HG03280 (cell line): Measurements from ENCODE around the gene NGB.
"Not testable (repeated sequence)": the region's sequence is repeated elsewhere in the genome, so short reads cannot be mapped to it uniquely, and the experiment has no call there.

ENCODE experiments used
- ATAC-seq: cut with Tn5 transposase; IDR thresholded peaks from one replicate; pipeline ENCODE4 v1.9.1; 2021; ENCODE audit warnings: mild to moderate bottlenecking, moderate library complexity; ENCODE audit not compliant: unreplicated experiment

Gene NGB

DNA sequence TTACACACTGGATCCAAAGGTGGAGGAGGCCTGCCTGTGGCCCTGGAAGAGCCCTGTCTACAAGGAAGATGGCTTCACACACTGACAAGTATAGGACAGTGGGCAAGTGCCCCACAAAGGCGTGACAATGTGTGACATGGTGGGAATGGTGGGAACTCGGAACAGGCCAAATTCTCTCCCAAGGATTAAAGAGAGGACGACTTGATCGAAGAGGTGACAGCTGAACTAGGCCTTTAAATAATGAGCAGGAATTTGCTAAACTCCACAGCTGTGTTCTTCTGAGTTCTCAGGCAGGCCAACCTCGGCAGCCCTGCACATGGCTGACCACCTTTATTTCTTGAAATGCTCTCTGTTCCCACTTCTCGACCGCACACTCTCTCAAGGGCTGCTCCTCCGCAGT, 25.9 kb upstream of the NGB start:
- ATAC-seq, result no peak

DNA sequence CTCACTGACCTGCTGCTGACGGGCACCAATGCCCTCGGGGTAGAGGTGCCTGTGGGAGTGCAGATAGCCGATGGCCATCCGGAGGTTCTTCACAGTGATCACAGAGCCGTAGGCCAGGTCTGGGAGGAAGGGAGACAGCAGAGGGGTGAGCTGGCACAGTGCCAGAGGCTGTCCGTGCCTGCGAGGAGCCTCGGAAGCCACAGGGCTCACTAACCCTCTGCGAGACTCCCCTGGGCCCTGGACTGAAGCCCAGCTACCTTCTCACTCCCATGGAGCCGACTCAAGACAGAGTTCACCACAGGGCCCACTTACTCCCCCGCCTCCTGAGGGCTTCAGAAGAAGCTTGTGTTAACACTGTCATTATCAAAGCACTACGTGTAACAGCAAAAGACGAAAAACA, 25.1 kb upstream of the NGB start:
- no peak for ATAC-seq

- ATAC-seq, result no peak
Measured at GRCh38 chr14:77290705-77291104, 19.7 kb upstream of the NGB start.

GRCh38 chr14:77286576-77286975, 15.6 kb upstream of the NGB start:
- ATAC-seq, result no peak

DNA sequence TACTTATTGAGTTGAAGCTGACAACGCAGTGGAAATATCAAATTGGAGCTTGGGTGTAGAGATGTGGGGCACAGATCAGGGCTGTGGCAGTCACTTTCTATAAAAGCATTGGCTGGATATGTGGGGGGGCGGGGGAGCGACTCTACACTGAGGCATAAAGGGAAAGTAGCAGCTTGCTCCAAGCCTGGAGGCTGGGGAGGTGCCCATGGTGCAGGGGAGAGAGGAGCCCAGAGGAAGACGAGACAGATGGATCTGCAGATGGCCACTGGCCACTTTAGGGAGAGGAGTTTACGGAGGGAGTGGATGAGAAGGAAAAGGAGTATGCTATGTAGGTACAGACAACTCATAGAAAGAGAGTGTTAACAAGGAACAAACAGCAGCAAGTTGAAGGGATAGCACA, 13.5 kb upstream of the NGB start:
- no peak for ATAC-seq

- ATAC-seq, result no peak
Measured at GRCh38 chr14:77284066-77284465, 13.1 kb upstream of the NGB start.

DNA sequence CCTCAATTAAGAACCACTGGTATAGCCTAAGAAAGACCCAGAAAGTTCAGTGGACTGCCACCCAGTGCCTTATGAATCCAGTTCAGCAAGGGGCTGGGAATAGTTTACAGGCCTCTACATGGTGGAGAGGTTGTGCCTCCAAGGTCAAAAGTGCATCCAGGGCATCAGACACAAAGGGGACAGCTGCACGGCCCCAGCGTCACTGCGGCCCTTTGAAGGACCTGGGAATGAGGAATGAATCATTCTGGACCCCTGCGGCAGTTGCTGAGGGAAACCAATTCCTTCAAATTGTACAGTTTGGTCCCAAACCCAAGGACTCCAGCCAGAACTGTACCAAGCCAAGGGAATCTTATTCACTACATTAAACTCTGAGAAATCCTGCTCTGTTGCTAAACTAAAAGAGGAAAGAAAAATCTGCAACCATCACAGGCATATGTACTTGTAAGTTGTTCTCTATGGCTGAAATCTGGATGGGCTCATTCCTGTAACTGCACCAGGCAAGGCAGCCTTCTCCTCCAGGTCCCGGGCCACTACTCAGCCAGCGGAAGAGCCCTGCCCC, 10.9 kb upstream of the NGB start:
- no peak for ATAC-seq

DNA sequence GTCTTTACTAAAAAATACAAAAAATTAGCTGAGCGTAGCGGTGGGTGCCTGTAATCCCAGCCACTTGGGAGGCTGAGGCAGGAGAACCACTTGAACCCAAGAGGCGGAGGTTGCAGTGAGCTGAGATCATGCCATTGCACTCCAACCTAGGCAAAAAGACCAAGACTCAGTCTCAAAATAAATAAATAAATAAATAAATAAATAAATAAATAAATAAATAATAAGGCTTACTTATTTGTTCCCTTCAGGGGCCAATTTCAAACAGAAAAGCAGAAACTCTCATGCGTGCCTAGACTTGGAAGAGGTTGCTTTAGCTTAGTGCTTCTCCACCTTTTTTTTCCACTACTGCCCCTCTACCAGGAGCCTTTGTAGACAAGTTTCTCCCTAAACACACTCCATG, 9.9 kb upstream of the NGB start:
- ATAC-seq, result not testable (repeated sequence)

GRCh38 chr14:77279719-77280118, 8.7 kb upstream of the NGB start:
- no peak for ATAC-seq

GRCh38 chr14:77278461-77279230, 7.6 kb upstream of the NGB start:
- no peak for ATAC-seq

GRCh38 chr14:77276959-77277358, 6.0 kb upstream of the NGB start:
- ATAC-seq, result no peak

DNA sequence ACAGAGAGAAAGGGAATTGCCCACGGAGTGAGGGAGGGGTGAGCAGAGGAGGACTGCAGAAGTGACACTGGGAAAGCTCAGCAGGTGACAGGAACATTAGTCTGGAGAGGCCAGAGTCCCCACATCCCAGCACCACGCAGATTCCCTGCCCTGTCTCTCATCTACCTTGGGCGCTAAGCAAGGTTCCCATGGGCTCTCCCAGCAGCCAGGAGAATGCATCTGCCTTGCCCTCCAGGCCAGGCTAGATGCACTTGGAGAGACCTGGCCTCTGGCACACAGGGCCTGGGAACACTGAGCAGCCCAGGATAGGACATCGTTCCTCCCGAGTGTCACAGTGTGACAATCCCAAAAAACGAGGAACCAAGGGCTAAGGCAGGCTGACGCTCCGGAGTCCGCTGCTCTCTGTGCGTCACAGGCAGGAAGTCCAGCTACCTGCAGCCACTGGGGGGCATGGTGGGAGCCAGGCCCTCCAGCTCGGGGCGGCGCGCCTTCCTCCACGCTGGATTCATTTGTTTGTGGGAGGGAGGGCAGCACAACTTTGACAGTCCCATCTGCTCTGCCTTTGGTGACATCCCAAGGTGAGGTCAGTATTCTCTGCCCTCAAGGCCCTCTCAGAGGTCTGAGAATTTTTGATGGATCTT, 5.4 kb upstream of the NGB start:
- ATAC-seq, result no peak

- ATAC-seq, result no peak
Measured at GRCh38 chr14:77275601-77276017, 4.6 kb upstream of the NGB start.

GRCh38 chr14:77275041-77275580, 4.1 kb upstream of the NGB start:
- ATAC-seq, result no peak

DNA sequence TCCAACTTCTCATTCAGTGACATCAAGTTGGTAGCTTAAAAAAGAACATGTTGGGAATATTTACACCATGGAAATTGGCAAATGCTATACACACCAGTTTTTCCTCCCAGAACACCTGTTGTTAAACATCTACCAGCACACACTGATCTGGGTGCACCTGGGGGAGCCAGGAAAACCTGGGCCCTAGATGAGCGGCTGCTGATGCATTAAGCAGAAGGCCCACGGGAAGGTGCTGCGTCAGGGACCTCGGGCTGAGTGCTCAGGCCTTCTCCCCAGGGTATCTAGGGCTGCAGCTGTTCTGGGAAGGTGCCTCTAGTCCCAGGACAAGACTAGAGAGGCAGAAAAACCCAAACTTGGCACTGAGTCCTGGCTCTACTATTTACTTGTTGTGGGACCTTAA, 2.8 kb upstream of the NGB start:
- no peak for ATAC-seq

DNA sequence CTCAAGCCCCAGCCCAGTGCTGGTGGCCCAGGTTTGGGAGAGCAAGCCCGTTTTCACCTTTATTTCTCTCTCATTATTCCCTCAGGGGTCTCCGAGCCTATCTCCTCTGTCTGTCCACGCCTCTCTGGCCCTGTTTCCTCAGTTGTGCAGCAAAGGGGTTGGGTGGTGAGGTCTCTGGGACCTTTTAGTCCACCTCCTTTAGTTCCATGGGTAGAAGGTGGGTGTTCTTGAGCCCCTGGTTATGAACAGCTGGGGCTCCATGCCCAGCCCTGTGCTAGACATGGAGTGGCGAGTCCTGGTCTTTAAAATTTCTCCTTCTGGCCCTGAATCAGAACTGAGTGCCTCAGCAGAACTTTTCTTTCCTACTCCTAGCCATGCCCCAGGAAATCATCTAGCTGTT, 1.3 kb upstream of the NGB start:
- no peak for ATAC-seq

GRCh38 chr14:77270361-77271112, 469 bp downstream of the NGB start:
- ATAC-seq, result no peak

DNA sequence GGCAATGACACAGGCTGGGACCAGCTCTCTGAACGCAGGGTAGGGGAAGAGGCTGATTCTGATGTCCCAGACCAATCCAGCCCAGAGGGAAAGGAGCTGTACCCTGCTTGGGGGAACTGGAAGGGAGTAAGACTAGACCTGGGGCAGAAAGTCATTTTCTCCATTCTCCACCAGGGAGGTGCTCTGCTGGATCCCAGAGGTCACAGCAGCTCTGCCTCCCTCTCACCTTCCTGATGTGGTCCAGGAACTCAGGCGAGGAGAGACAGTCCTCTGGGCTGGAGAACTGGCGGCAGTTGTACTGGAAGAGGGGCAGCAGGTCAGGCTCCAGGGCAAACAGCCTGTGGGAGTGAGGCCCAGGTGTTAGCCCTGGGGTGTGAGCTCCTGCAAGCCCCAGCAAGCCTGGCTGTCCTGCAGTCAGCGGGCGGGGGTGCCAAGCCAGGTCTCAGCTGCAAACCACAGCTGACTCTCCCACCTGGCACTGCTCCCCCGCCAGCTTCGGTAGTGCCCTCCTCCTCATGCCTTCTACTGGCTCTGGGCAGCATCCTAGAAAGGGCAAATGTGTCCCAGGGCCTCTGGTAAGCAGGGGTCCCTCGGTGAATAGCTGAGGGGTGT, 1.9 kb downstream of the NGB start:
- no peak for ATAC-seq

- ATAC-seq, result no peak
Measured at GRCh38 chr14:77267937-77268699, 2.9 kb downstream of the NGB start.

DNA sequence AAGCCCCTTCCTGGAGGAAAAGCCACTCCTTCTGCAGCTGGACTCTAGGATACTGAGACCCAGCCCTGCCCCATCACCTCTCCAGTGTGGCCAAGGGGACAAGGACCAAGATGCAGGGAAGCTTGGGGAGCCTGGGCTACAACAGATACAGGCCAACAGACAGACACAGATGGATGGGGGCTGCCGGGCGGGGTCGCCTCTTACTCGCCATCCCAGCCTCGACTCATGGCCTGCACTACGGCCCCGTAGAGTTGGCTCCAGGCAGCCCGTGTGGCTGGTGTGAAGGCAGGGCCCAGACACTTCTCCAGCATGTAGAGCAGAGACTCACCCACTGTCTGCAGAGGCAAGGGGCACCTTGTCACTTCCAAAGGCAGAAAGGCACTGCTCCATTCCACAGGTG, 4.7 kb downstream of the NGB start:
- ATAC-seq, result no peak
